ENCODE measurements around the gene NPFFR2. TPM values are rescaled to one million over a fixed set of nuclear protein-coding genes. Genes with fewer than 3 reads are reported as not detected.

The NPFFR2 gene
- total and polyA plus RNA-seq, 7 donors, result 0.04 TPM; not detected in 6

DNA sequence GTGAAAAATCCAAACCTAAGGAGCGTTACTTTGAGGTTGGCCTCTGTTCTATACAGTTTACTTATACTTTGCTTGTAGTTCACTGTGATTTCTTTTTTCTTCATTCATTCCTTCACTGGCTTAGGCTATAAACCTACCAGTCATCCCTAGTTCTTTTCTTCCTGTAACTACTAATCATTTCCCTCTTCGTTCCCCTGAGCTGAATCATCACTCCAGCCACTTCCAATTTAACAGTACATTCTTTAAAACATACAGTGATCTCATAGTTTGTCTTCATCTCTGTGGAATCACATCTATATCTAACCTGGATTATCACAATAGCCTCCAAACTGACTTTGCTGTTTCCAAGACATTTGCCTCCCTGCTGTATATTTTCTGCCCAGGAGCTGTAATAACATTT, 25.2 kb upstream of the NPFFR2 start:
- Histone ChIP-seq H3K27ac (no peak overlapping the region), H3K4me3 (no peak overlapping the region), H3K9me3 (no peaks in the 10 kb centered on the region), H3K27me3 (no peaks in the 10 kb centered on the region), H3K4me1 (no peaks in the 10 kb centered on the region), H3K36me3 (no peaks in the 10 kb centered on the region)
- no peak for DNase-seq
- 70 to 79% methylated on average over 2 of the region's 2 CpGs for WGBS, 2 donors
- intact Hi-C loops (cut with DNase I), result no loop called here
- TF ChIP-seq POLR2AphosphoS5 (IDR thresholded peaks at IDR 0.05), result no peak
- TF ChIP-seq POLR2A (IDR thresholded peaks at IDR 0.05), result no peak
- TF ChIP-seq, protein P1, sequence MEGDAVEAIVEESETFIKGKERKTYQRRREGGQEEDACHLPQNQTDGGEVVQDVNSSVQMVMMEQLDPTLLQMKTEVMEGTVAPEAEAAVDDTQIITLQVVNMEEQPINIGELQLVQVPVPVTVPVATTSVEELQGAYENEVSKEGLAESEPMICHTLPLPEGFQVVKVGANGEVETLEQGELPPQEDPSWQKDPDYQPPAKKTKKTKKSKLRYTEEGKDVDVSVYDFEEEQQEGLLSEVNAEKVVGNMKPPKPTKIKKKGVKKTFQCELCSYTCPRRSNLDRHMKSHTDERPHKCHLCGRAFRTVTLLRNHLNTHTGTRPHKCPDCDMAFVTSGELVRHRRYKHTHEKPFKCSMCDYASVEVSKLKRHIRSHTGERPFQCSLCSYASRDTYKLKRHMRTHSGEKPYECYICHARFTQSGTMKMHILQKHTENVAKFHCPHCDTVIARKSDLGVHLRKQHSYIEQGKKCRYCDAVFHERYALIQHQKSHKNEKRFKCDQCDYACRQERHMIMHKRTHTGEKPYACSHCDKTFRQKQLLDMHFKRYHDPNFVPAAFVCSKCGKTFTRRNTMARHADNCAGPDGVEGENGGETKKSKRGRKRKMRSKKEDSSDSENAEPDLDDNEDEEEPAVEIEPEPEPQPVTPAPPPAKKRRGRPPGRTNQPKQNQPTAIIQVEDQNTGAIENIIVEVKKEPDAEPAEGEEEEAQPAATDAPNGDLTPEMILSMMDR (IDR thresholded peaks at IDR 0.05), result no peak
- TF ChIP-seq EP300 (IDR thresholded peaks at IDR 0.05), result no peak

DNA sequence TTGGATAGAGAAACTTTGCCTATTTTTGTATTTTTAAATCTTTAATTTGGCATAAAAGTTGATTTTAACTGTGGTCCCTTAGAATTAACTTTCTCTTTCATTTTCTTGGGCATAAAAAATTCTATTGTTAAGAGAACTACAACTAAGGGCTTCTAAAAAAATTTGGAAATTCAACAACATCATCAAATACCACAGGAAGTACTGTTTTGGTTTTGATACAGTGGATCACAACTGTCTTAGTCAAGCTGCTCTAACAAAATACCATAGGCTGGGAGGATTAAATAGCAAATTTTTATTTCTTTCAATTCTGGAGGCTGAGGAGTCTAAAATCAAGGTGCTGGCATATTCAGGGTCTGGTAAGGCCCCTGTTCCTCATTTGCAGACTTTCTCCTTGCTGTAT, 19.9 kb upstream of the NPFFR2 start:
- Histone ChIP-seq H3K9me3 (no peaks in the 10 kb centered on the region), H3K4me3 (no peak overlapping the region), H3K27ac (no peak overlapping the region), H3K36me3 (no peaks in the 10 kb centered on the region), H3K27me3 (no peaks in the 10 kb centered on the region), H3K4me1 (no peaks in the 10 kb centered on the region)
- intact Hi-C loops (cut with DNase I), result no loop called here
- TF ChIP-seq POLR2A (IDR thresholded peaks at IDR 0.05) (no peak), EP300 (IDR thresholded peaks at IDR 0.05) (no peak), POLR2AphosphoS5 (IDR thresholded peaks at IDR 0.05) (no peak)
- TF ChIP-seq, protein P1 (IDR thresholded peaks at IDR 0.05), result no peak
- no peak for DNase-seq

DNA sequence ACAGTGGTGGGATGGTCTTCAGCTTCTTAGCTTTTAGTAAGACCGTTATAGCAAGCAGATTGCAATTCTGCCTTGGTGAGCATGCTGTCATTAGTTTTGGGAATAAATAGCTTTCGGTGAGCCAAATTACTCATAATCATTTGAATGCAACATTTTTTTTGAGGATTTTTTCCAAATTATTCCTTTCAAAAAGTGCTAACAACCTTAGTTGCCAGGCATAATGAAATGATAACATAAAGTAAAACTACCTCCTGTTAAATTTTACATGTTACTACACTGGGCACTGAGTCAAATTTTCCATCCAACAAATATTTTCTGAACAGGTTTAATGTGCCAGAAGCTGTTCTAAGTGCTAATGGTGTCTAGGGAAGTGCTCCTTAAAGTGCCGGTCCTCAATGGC, 15.8 kb upstream of the NPFFR2 start:
- TF ChIP-seq, protein P1 (IDR thresholded peaks at IDR 0.05), result no peak
- TF ChIP-seq EP300 (IDR thresholded peaks at IDR 0.05) (no peak), POLR2A (IDR thresholded peaks at IDR 0.05) (no peak), POLR2AphosphoS5 (IDR thresholded peaks at IDR 0.05) (no peak)
- DNase-seq, result no peak
- H3K9me3 ChIP-seq, result no peaks in the 10 kb centered on the region
- no peak overlapping the region for H3K27ac ChIP-seq
- H3K4me1 ChIP-seq, result no peaks in the 10 kb centered on the region
- intact Hi-C loops (cut with DNase I), result no loop called here
- WGBS, 2 donors, result 67 to 84% methylated on average over 3 of the region's 3 CpGs
- no peaks in the 10 kb centered on the region for H3K27me3 ChIP-seq
- H3K4me3 ChIP-seq, result no peak overlapping the region
- no peaks in the 10 kb centered on the region for H3K36me3 ChIP-seq

DNA sequence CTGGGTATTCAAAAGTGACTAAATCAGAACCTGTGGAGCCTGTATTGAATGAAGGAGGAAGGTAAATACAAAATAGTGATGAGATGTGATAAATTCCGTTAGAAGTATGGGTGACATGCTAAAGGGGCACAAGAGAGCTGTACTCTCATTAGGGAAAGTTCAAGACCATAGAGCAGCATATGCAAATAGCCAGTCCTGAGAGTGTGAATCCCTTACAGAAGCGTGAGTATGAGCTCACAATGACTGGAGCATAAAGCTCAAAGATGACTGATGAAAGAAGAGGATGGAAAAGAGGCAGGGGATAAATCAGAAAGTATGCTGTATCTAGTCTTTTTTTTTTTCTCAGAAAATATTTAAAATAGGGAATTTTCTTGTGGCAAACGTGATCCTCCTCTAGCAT, 12.1 kb upstream of the NPFFR2 start:
- H3K4me1 ChIP-seq, result no peaks in the 10 kb centered on the region
- H3K36me3 ChIP-seq, result no peaks in the 10 kb centered on the region
- 39 to 75% methylated on average over 3 of the region's 3 CpGs for WGBS, 2 donors
- no peak for TF ChIP-seq POLR2A (IDR thresholded peaks at IDR 0.05)
- no peak for TF ChIP-seq EP300 (IDR thresholded peaks at IDR 0.05)
- no peak for TF ChIP-seq POLR2AphosphoS5 (IDR thresholded peaks at IDR 0.05)
- TF ChIP-seq, protein P1 (IDR thresholded peaks at IDR 0.05), result no peak
- no peaks in the 10 kb centered on the region for H3K9me3 ChIP-seq
- H3K4me3 ChIP-seq, result no peak overlapping the region
- intact Hi-C loops (cut with DNase I), result no loop called here
- H3K27me3 ChIP-seq, result no peaks in the 10 kb centered on the region
- DNase-seq, result no peak
- no peak overlapping the region for H3K27ac ChIP-seq

DNA sequence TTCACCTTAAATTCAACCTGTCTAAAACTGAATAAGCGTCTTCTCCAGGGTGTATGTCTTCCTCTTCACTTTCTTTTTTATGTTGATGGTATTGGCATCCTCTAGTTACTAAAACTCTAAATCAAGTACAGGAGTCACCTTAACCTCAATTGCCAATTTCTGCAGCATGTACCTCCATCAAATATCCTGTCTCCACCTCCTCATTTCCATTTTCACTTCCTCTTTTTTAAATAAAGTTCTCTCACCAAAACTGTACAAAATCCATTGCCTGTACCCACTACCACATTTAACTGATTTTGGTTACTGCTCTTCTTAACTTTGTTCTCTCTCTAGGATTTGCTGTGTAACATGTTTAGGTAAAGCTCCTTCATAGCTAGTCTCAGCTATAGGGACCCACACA, 9.2 kb upstream of the NPFFR2 start:
- DNase-seq, result no peak
- WGBS, 2 donors, result 89 to 91% methylated on average over 1 of the region's 1 CpG
- intact Hi-C loops (cut with DNase I), result no loop called here

More for the DNA sequence above, 9.2 kb upstream of the NPFFR2 start:
- H3K36me3 ChIP-seq, result no peaks in the 10 kb centered on the region
- no peaks in the 10 kb centered on the region for H3K9me3 ChIP-seq
- no peaks in the 10 kb centered on the region for H3K4me1 ChIP-seq
- no peak overlapping the region for H3K27ac ChIP-seq
- TF ChIP-seq POLR2AphosphoS5 (IDR thresholded peaks at IDR 0.05), result no peak
- TF ChIP-seq, protein P1 (IDR thresholded peaks at IDR 0.05), result no peak
- TF ChIP-seq EP300 (IDR thresholded peaks at IDR 0.05), result no peak
- TF ChIP-seq POLR2A (IDR thresholded peaks at IDR 0.05), result no peak
- H3K4me3 ChIP-seq, result no peak overlapping the region
- no peaks in the 10 kb centered on the region for H3K27me3 ChIP-seq

All from sigmoid colon (tissue), 7 donors.